Measurements from ENCODE around the gene LIPG.

DNA sequence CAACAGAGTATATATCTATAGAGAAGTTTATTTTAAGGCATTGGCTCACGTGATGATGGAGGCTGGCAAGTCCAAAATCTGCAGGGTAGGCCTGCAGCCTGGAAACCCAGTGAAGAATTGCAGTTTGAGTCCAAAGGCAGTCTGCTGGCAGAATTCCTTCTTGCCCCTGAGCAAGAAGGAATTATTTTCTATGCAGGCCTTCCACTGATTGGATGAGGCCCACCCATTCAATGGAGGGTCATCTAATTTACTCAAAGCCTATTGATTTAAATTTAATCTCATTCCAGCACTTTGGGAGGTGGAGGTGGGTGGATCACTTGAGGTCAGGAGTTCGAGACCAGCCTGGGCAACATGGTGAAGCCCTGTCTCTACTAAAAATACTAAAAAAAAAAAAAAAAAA, 44.4 kb upstream of the LIPG start:
- no peak for TF ChIP-seq POLR2A (IDR thresholded peaks at IDR 0.05)
- TF ChIP-seq, protein P1, sequence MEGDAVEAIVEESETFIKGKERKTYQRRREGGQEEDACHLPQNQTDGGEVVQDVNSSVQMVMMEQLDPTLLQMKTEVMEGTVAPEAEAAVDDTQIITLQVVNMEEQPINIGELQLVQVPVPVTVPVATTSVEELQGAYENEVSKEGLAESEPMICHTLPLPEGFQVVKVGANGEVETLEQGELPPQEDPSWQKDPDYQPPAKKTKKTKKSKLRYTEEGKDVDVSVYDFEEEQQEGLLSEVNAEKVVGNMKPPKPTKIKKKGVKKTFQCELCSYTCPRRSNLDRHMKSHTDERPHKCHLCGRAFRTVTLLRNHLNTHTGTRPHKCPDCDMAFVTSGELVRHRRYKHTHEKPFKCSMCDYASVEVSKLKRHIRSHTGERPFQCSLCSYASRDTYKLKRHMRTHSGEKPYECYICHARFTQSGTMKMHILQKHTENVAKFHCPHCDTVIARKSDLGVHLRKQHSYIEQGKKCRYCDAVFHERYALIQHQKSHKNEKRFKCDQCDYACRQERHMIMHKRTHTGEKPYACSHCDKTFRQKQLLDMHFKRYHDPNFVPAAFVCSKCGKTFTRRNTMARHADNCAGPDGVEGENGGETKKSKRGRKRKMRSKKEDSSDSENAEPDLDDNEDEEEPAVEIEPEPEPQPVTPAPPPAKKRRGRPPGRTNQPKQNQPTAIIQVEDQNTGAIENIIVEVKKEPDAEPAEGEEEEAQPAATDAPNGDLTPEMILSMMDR (IDR thresholded peaks at IDR 0.05) = no peak
